CD4-positive, alpha-beta T cell treated with Interleukin-17A for 1 hour (primary cell): Measurements from ENCODE around the gene RENBP.
A peak's percentile ranks its signal among the peaks of the same experiment; 100 is the strongest.

Source experiments
- DNase-seq: peaks from one replicate; pipeline ENCODE4 v3.0.0-alpha.2; 2020

The RENBP gene

GRCh38 chrX:153953342-153953830, 8.9 kb upstream of the RENBP start:
- DNase-seq, result peak; percentile 81

- no peak for DNase-seq
These were observed 8.1 kb upstream of the RENBP start for GRCh38 chrX:153952373-153953026.

GRCh38 chrX:153951683-153952372, 7.4 kb upstream of the RENBP start:
- no peak for DNase-seq

- no peak for DNase-seq
These were observed 5.7 kb upstream of the RENBP start for GRCh38 chrX:153950127-153950526.

GRCh38 chrX:153948847-153949805, 4.7 kb upstream of the RENBP start:
- DNase-seq, result no peak

GRCh38 chrX:153948002-153948466, 3.6 kb upstream of the RENBP start:
- DNase-seq, result no peak

GRCh38 chrX:153947009-153947769, 2.7 kb upstream of the RENBP start:
- DNase-seq, result peak; percentile 85

GRCh38 chrX:153945956-153946943, 1.8 kb upstream of the RENBP start:
- no peak for DNase-seq

- no peak for DNase-seq
These were observed 332 bp upstream of the RENBP start for GRCh38 chrX:153944800-153945150.

GRCh38 chrX:153941336-153942252, 2.8 kb downstream of the RENBP start:
- DNase-seq, result no peak

GRCh38 chrX:153939573-153939972, 4.9 kb downstream of the RENBP start:
- no peak for DNase-seq

GRCh38 chrX:153938226-153938786, 6.1 kb downstream of the RENBP start:
- no peak for DNase-seq

- DNase-seq, result no peak
These were observed 7.4 kb downstream of the RENBP start for GRCh38 chrX:153937056-153937455.

GRCh38 chrX:153935326-153935851, 9.1 kb downstream of the RENBP start:
- DNase-seq, result no peak

- peak; percentile 71 for DNase-seq
These were observed 9.6 kb downstream of the RENBP start, which contains the start of gene NAA10 for GRCh38 chrX:153934762-153935325. NAA10 (minus strand) TSS chrX:153935037; CDS start chrX:153934904, 133 bp downstream.

GRCh38 chrX:153934148-153934761, 10.2 kb downstream of the RENBP start:
- DNase-seq, result no peak

- no peak for DNase-seq
These were observed 10.7 kb downstream of the RENBP start for GRCh38 chrX:153933748-153934147.

GRCh38 chrX:153932220-153932915, 12.1 kb downstream of the RENBP start:
- DNase-seq, result no peak
